GM23338 (cell line): ENCODE measurements around the gene MINDY4. TPM values are rescaled to one million over a fixed set of nuclear protein-coding genes. Genes with fewer than 3 reads are reported as not detected.

ENCODE experiments used
- ATAC-seq: fragments of 200-7000 bp; cut with Tn5 transposase; 3 replicates; pipeline ENCODE4 v1.9.1; 2020
- DNase-seq: peaks from one replicate; pipeline ENCODE4 v3.0.0-alpha.2; 2015; ENCODE audit warnings: low spot score
- H2AFZ ChIP-seq: fragments of 200-600 bp; sonication (generic); 2 replicates; pipeline ENCODE4 v1.8.0; 2016; ENCODE audit warnings: antibody characterized with exemption, mild to moderate bottlenecking, moderate library complexity
- H3F3A ChIP-seq: fragments of 200-600 bp; sonication (generic); replicated peaks from 2 replicates; pipeline ENCODE4 v1.8.0; 2017; ENCODE audit warnings: antibody characterized with exemption, mixed run types, low read depth
- H3K27ac ChIP-seq: fragments of 200-600 bp; sonication (generic); 2 replicates; pipeline ENCODE4 v1.6.1; 2016; ENCODE audit warnings: low read depth
- H3K27me3 ChIP-seq: fragments of 200-600 bp; sonication (generic); 2 replicates; pipeline ENCODE4 v1.8.0; 2016; ENCODE audit warnings: mild to moderate bottlenecking, mixed run types, moderate library complexity; ENCODE audit not compliant: insufficient read depth
- H3K36me3 ChIP-seq: fragments of 200-600 bp; sonication (generic); 2 replicates; pipeline ENCODE4 v1.8.0; 2016; ENCODE audit warnings: mild to moderate bottlenecking; ENCODE audit not compliant: insufficient read depth
- H3K4me1 ChIP-seq: fragments of 200-600 bp; sonication (generic); 2 replicates; pipeline ENCODE4 v1.8.0; 2016; ENCODE audit warnings: mild to moderate bottlenecking, moderate library complexity; ENCODE audit not compliant: insufficient read depth
- H3K4me2 ChIP-seq: fragments of 200-600 bp; sonication (generic); 2 replicates; pipeline ENCODE4 v1.7.1; 2017; ENCODE audit warnings: mixed run types
- H3K4me3 ChIP-seq: fragments of 200-600 bp; sonication (generic); 2 replicates; pipeline ENCODE4 v1.6.1; 2016; ENCODE audit warnings: mixed run types
- H3K79me2 ChIP-seq: fragments of 200-600 bp; sonication (generic); replicated peaks from 2 replicates; pipeline ENCODE4 v1.8.0; 2017; ENCODE audit warnings: mild to moderate bottlenecking; ENCODE audit not compliant: insufficient read depth
- H3K9me2 ChIP-seq: fragments of 200-600 bp; sonication (generic); 2 replicates; pipeline ENCODE4 v1.8.0; 2017; ENCODE audit not compliant: insufficient read depth
- H4K20me1 ChIP-seq: fragments of 200-600 bp; sonication (generic); replicated peaks from 2 replicates; pipeline ENCODE4 v1.8.0; 2017; ENCODE audit warnings: mild to moderate bottlenecking; ENCODE audit not compliant: insufficient read depth
- H3K27ac Mint-ChIP-seq: 2 replicates; pipeline ENCODE4 v1.8.0; 2020; ENCODE audit warnings: inconsistent platforms, mild to moderate bottlenecking, moderate library complexity, mixed read lengths
- H3K27me3 Mint-ChIP-seq: 3 replicates; pipeline ENCODE4 v1.8.0; 2022; ENCODE audit warnings: low read depth, mild to moderate bottlenecking, moderate library complexity, mixed read lengths, inconsistent platforms; ENCODE audit not compliant: insufficient read depth, poor library complexity
- H3K36me3 Mint-ChIP-seq: 3 replicates; pipeline ENCODE4 v1.8.0; 2021; ENCODE audit warnings: low read depth, mild to moderate bottlenecking, inconsistent platforms, moderate library complexity, mixed read lengths
- H3K4me1 Mint-ChIP-seq: 3 replicates; pipeline ENCODE4 v1.8.0; 2020; ENCODE audit warnings: mild to moderate bottlenecking, inconsistent platforms, mixed read lengths
- H3K4me3 Mint-ChIP-seq: 3 replicates; pipeline ENCODE4 v1.8.0; 2021; ENCODE audit warnings: moderate library complexity, mild to moderate bottlenecking, inconsistent platforms, mixed read lengths
- H3K9me3 Mint-ChIP-seq: 3 replicates; pipeline ENCODE4 v1.8.0; 2020; ENCODE audit warnings: moderate library complexity, mild to moderate bottlenecking, inconsistent platforms, mixed read lengths
- CREB1 ChIP-seq: fragments of 250-450 bp; sonication (Bioruptor Pico); IDR thresholded peaks from 2 replicates; pipeline ENCODE4 v1.5.0; 2020; ENCODE audit warnings: low read depth, mild to moderate bottlenecking, moderate library complexity
- CTCF ChIP-seq, 2 experiments: fragments of 200-600 bp in 1 of 2; sonication (generic) in 1 of 2; conservative IDR thresholded peaks; 2 replicates each; pipeline versions ENCODE4 v1.5.1 to v1.6.1; 2016 to 2017; ENCODE audit warnings: antibody characterized with exemption in 2 of 2, low read depth in 2 of 2, mild to moderate bottlenecking in 2 of 2, moderate library complexity in 1 of 2
- ETS1 ChIP-seq: IDR thresholded peaks from 2 replicates; pipeline ENCODE4 v1.6.1; 2016; ENCODE audit warnings: antibody characterized with exemption
- EZH2 ChIP-seq: fragments of 200-600 bp; sonication (generic); IDR thresholded peaks from one replicate; pipeline ENCODE4 v1.8.0; 2017; ENCODE audit warnings: antibody characterized with exemption, mild to moderate bottlenecking, low read depth; ENCODE audit not compliant: unreplicated experiment
- EZH2phosphoT487 ChIP-seq: fragments of 200-600 bp; sonication (generic); IDR thresholded peaks from one replicate; pipeline ENCODE4 v1.8.1; 2018; ENCODE audit warnings: antibody characterized with exemption; ENCODE audit not compliant: unreplicated experiment
- JUNB ChIP-seq: IDR thresholded peaks from one replicate; pipeline ENCODE4 v1.6.1; 2016; ENCODE audit warnings: antibody characterized with exemption; ENCODE audit not compliant: unreplicated experiment
- NANOG ChIP-seq: IDR thresholded peaks from 2 replicates; pipeline ENCODE4 v1.6.1; 2016; ENCODE audit warnings: antibody characterized with exemption, borderline replicate concordance
- POLR2AphosphoS5 ChIP-seq: IDR thresholded peaks from 2 replicates; pipeline ENCODE4 v1.6.1; 2016; ENCODE audit warnings: antibody characterized with exemption, low read depth
- REST ChIP-seq: IDR thresholded peaks from one replicate; pipeline ENCODE4 v1.6.1; 2018; ENCODE audit warnings: antibody characterized with exemption; ENCODE audit not compliant: unreplicated experiment
- STAT1 ChIP-seq: IDR thresholded peaks from one replicate; pipeline ENCODE4 v1.6.1; 2016; ENCODE audit warnings: antibody characterized with exemption; ENCODE audit not compliant: unreplicated experiment
- ZNF114 ChIP-seq: fragments of 250-450 bp; sonication (Bioruptor Pico); IDR thresholded peaks from 2 replicates; pipeline ENCODE4 v1.5.0; 2020; ENCODE audit warnings: mild to moderate bottlenecking, moderate library complexity
- ZNF331 ChIP-seq: fragments of 250-450 bp; sonication (Bioruptor Pico); IDR thresholded peaks from 2 replicates; pipeline ENCODE4 v1.5.0; 2020; ENCODE audit warnings: low read depth, mild to moderate bottlenecking, moderate library complexity
- ZNF462 ChIP-seq: fragments of 250-450 bp; sonication (Bioruptor Pico); IDR thresholded peaks from 2 replicates; pipeline ENCODE4 v1.5.0; 2020; ENCODE audit warnings: mild to moderate bottlenecking, moderate library complexity
- polyA plus RNA-seq: library from polyadenylated mRNA; unstranded; fragments of >200 nt; fragmentation: Nextera tagmentation; extraction: Ambion mirVana; gene quantifications from 2 replicates; pipeline ENCODE4 v1.2.1, GENCODE V29; 2016
- total RNA-seq: library from RNA; depleted of rRNA; stranded (reverse); fragments of >200 nt; shearing (Covaris generic); gene quantifications from 2 replicates; pipeline ENCODE4 v1.2.3, GENCODE V29; 2014

Gene MINDY4
- total and polyA plus RNA-seq, 2 experiments from 2014 or later, result 1.7 to 4.4 TPM

- no peaks in the 10 kb centered on the region for H3K79me2 ChIP-seq
- H3F3A ChIP-seq, result no peaks in the 10 kb centered on the region
- Mint-ChIP-seq H3K36me3 (no peaks in the 10 kb centered on the region), H3K4me3 (no peak overlapping the region), H3K27ac (no peak overlapping the region), H3K27me3 (peaks cover 12% of the 10 kb centered on the region), H3K4me1 (peaks cover 31% of the 10 kb centered on the region), H3K9me3 (no peaks in the 10 kb centered on the region)
- TF ChIP-seq ZNF462 (CRISPR knock-in tag), result no peak
- no peak for TF ChIP-seq EZH2
- no peak for TF ChIP-seq EZH2phosphoT487
- no peak for TF ChIP-seq ZNF331 (CRISPR knock-in tag)
- no peak for TF ChIP-seq STAT1
- TF ChIP-seq NANOG, result no peak
- TF ChIP-seq ZNF114 (CRISPR knock-in tag), result no peak
- no peak for TF ChIP-seq POLR2AphosphoS5
- TF ChIP-seq JUNB, result no peak
- no peak for TF ChIP-seq CREB1
- TF ChIP-seq ETS1, result no peak
- no peak for TF ChIP-seq REST
- TF ChIP-seq CTCF (conservative IDR thresholded peaks at IDR 0.05; ENCODE audit: low read depth in 2 of 2), result no peak
- no peak for ATAC-seq
- DNase-seq, result no peak
- H3K27me3 ChIP-seq, result no peaks in the 10 kb centered on the region
- H3K4me2 ChIP-seq, result no peak overlapping the region
- H3K4me3 ChIP-seq, result no peak overlapping the region
- no peaks in the 10 kb centered on the region for H3K9me2 ChIP-seq
- H2AFZ ChIP-seq, result no peak overlapping the region
- H4K20me1 ChIP-seq, result no peaks in the 10 kb centered on the region
- no peaks in the 10 kb centered on the region for H3K4me1 ChIP-seq
- no peaks in the 10 kb centered on the region for H3K36me3 ChIP-seq
- no peak overlapping the region for H3K27ac ChIP-seq
Observed at GRCh38 chr7:30916767-30917166, 145.6 kb downstream of the MINDY4 start.
